ENCODE data around the gene NXT2. TPM values are rescaled to one million over a fixed set of nuclear protein-coding genes. Genes with fewer than 3 reads are reported as not detected.
A peak's percentile ranks its signal among the peaks of the same experiment; 100 is the strongest.

NXT2 gene
- total RNA-seq, result 9.7 and 12.8 TPM in 2 replicates

GRCh38 chrX:109536439-109537323, at the start of gene NXT2:
Gene NXT2, plus strand, starts transcription at chrX:109536844. Its CDS starts 163 bp downstream, at chrX:109537007.
- intact Hi-C loops (cut with micrococcal nuclease), result loop anchor here (1.0 to 10.0 kb wide), 8 partner anchors 51 to 782 kb away; partner anchors contain the start of genes ACSL4 and AMMECR1
- DNase-seq, result peak; percentile 69
- peak within 1 kb of the TSS; percentile 98 for H3K27ac Mint-ChIP-seq
- CTCF ChIA-PET, result interaction anchor here (0.7 kb wide), 1 partner anchor 51 kb away, joined by 3 read pairs; no protein-coding TSS in a partner anchor
- no peaks in the 10 kb centered on the region for H3K27me3 Mint-ChIP-seq
- no peaks in the 10 kb centered on the region for H3K9me3 Mint-ChIP-seq
- POLR2A ChIA-PET, result interaction anchor here (0.6 to 1.7 kb wide), 5 partner anchors 52 to 466 kb away, joined by 3 to 6 read pairs (median 4); partner anchors contain the start of gene TMEM164
- TF ChIP-seq CTCF (IDR thresholded peaks at IDR 0.05), result no peak
- peak; percentile 98 for ATAC-seq (ENCODE audit: low read depth)
- peaks cover 5% of the 10 kb centered on the region for H3K36me3 Mint-ChIP-seq (ENCODE audit: low read depth)
- peak within 1 kb of the TSS; percentile 94 for H3K4me3 Mint-ChIP-seq
- H3K4me1 Mint-ChIP-seq, result peaks cover 33% of the 10 kb centered on the region

DNA sequence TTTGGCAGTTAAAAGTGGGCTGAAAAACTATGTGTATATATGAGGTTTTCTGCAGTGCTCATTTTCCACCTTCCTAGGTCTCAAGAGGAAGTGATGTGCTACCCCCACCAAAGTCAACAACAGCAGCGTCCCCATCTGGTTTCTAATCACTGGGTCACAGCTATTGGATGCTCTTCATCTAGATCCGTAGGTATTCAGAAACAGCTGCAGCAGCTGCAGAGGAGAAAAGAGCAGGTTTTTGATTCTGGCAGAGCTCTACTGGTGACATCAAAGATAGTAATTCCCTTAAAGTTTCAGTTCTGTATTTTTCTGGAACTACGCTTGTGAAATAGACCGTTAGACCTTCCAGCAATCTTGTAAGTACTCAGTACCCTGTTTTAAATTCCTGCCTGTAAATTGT, 49.0 kb upstream of the NXT2 start:
- intact Hi-C loops (cut with micrococcal nuclease), result loop anchor here (1.0 to 10.0 kb wide), 4 partner anchors 217 to 657 kb away; partner anchors contain the start of gene TMEM164
- Mint-ChIP-seq H3K27me3 (no peaks in the 10 kb centered on the region), H3K4me1 (peaks cover 8% of the 10 kb centered on the region), H3K36me3 (ENCODE audit: low read depth) (no peaks in the 10 kb centered on the region), H3K9me3 (no peaks in the 10 kb centered on the region), H3K4me3 (no peak overlapping the region), H3K27ac (no peak overlapping the region)
- peak; percentile 59 for ATAC-seq (ENCODE audit: low read depth)
- TF ChIP-seq CTCF (IDR thresholded peaks at IDR 0.05), result no peak
- no peak for DNase-seq
- ChIA-PET CTCF (interaction anchor here (0.9 to 6.4 kb wide), 2 partner anchors 146 to 651 kb away, joined by 3 to 89 read pairs; no protein-coding TSS in a partner anchor), POLR2A (interaction anchor here (1.0 kb wide), 1 partner anchor 50 kb away, joined by 3 read pairs; no protein-coding TSS in a partner anchor)

DNA sequence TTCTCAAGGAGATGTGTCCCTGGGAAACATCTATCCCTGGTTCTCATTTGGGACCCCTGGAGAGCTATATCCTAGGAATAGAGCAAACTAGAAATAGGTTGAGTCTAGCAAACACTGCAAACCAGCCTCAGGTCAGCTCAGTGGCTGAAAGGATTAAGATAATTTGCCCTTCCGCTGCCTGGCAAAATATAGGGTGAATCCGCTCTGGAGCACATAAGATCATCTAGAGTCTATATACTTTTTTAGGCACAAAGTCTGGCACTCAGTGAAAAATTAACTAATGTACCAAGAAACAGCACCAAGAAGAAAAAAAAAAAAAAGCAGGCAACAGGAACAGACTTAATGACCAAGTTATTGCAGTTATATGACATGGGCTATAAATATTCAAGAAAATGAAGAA, 47.5 kb upstream of the NXT2 start:
- Mint-ChIP-seq H3K36me3 (ENCODE audit: low read depth) (no peaks in the 10 kb centered on the region), H3K27ac (no peak overlapping the region), H3K9me3 (no peaks in the 10 kb centered on the region), H3K27me3 (no peaks in the 10 kb centered on the region), H3K4me1 (peaks cover 8% of the 10 kb centered on the region), H3K4me3 (no peak overlapping the region)
- TF ChIP-seq CTCF (IDR thresholded peaks at IDR 0.05), result no peak
- ChIA-PET POLR2A (no interaction called here), CTCF (interaction anchor here (6.4 kb wide), 1 partner anchor 144 kb away, joined by 89 read pairs; no protein-coding TSS in a partner anchor)
- intact Hi-C loops (cut with micrococcal nuclease), result loop anchor here (5.0 to 10.0 kb wide), 3 partner anchors 216 to 656 kb away; partner anchors contain the start of gene TMEM164
- ATAC-seq (ENCODE audit: low read depth) (no peak), DNase-seq (no peak)

DNA sequence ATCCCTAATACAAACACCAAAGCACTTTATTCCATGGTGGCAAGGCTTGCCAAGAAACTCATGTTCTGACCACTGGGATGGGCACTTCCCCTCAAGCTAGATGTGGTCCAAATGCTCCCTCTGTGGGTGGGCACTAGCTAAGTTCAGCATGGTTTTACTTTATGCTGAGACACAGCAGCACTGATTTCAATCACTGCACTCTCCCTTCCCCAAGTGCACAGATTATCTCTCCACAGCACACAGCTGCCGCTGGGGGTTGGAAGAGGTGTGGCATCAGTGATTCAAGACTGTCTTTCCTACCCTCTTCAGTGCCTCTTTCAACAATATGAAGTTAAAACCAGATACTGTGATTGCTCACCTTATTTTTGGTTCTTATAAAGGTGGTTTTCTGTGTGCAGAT, 38.2 kb upstream of the NXT2 start:
- ATAC-seq (ENCODE audit: low read depth) (no peak), DNase-seq (no peak)
- H3K27me3 Mint-ChIP-seq, result peaks cover 2% of the 10 kb centered on the region
- no peak for TF ChIP-seq CTCF (IDR thresholded peaks at IDR 0.05)
- no peak overlapping the region for H3K4me3 Mint-ChIP-seq
- H3K27ac Mint-ChIP-seq, result no peak overlapping the region
- intact Hi-C loops (cut with micrococcal nuclease), result no loop called here
- CTCF ChIA-PET, result no interaction called here
- POLR2A ChIA-PET, result no interaction called here
- H3K9me3 Mint-ChIP-seq, result no peaks in the 10 kb centered on the region
- no peaks in the 10 kb centered on the region for H3K4me1 Mint-ChIP-seq
- no peaks in the 10 kb centered on the region for H3K36me3 Mint-ChIP-seq (ENCODE audit: low read depth)

DNA sequence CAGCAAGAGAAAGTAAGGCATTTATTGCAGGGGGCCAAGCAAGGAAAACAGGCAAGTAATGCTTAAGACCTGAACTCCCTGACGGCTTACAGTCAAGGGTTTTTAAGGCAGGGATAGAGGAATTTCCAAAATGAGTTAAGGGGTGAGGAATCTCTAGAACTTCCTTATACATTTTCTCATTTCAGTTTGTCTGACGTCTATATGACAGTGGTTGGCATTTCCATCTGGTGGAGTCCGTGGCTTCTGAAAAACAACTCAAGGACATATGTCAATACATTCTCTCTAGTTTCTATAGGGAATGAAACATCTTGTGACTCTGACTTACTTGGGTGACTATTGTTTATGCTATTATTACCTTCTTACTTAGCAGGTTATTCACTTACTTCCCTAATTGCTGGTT, 35.5 kb upstream of the NXT2 start:
- Mint-ChIP-seq H3K9me3 (no peaks in the 10 kb centered on the region), H3K4me3 (no peak overlapping the region), H3K36me3 (ENCODE audit: low read depth) (no peaks in the 10 kb centered on the region), H3K27ac (no peak overlapping the region), H3K4me1 (no peaks in the 10 kb centered on the region), H3K27me3 (peaks cover 2% of the 10 kb centered on the region)
- no peak for ATAC-seq (ENCODE audit: low read depth)
- TF ChIP-seq CTCF (IDR thresholded peaks at IDR 0.05), result no peak
- ChIA-PET CTCF (no interaction called here), POLR2A (no interaction called here)
- DNase-seq, result no peak
- intact Hi-C loops (cut with micrococcal nuclease), result no loop called here
